ENCODE results near the gene TRIM40.

- TF ChIP-seq POLR2A (IDR thresholded peaks at IDR 0.05) (no peak), EP300 (IDR thresholded peaks at IDR 0.05) (no peak), POLR2AphosphoS5 (IDR thresholded peaks at IDR 0.05) (no peak)
- TF ChIP-seq, protein P1, sequence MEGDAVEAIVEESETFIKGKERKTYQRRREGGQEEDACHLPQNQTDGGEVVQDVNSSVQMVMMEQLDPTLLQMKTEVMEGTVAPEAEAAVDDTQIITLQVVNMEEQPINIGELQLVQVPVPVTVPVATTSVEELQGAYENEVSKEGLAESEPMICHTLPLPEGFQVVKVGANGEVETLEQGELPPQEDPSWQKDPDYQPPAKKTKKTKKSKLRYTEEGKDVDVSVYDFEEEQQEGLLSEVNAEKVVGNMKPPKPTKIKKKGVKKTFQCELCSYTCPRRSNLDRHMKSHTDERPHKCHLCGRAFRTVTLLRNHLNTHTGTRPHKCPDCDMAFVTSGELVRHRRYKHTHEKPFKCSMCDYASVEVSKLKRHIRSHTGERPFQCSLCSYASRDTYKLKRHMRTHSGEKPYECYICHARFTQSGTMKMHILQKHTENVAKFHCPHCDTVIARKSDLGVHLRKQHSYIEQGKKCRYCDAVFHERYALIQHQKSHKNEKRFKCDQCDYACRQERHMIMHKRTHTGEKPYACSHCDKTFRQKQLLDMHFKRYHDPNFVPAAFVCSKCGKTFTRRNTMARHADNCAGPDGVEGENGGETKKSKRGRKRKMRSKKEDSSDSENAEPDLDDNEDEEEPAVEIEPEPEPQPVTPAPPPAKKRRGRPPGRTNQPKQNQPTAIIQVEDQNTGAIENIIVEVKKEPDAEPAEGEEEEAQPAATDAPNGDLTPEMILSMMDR (IDR thresholded peaks at IDR 0.05) = no peak
Observed at GRCh38 chr6:30103872-30104179, 32.1 kb upstream of the TRIM40 start.
